Neuronal stem cell (in vitro differentiated cells): Measurements from ENCODE around the gene PRDX1.
A peak's percentile ranks its signal among the peaks of the same experiment; 100 is the strongest.

Experiments used
- DNase-seq: peaks from one replicate; pipeline ENCODE4 v3.0.0-alpha.2; 2013; ENCODE audit warnings: low spot score
- H2AFZ ChIP-seq: one replicate; pipeline ENCODE4 v1.6.1; 2013; ENCODE audit warnings: mild to moderate bottlenecking, low read length, inconsistent platforms
- H2AK5ac ChIP-seq: 2 replicates; pipeline ENCODE4 v1.6.1; 2013; ENCODE audit warnings: low read depth, mild to moderate bottlenecking, inconsistent platforms, low read length, moderate library complexity, mixed read lengths
- H2BK120ac ChIP-seq: 2 replicates; pipeline ENCODE4 v1.6.1; 2013; ENCODE audit warnings: low read depth, mild to moderate bottlenecking, inconsistent platforms, low read length, moderate library complexity, mixed read lengths
- H2BK12ac ChIP-seq: one replicate; pipeline ENCODE4 v1.6.1; 2013; ENCODE audit warnings: low read length, inconsistent platforms
- H2BK15ac ChIP-seq: 2 replicates; pipeline ENCODE4 v1.6.1; 2013; ENCODE audit warnings: mild to moderate bottlenecking, low read length, inconsistent platforms, mixed read lengths
- H2BK5ac ChIP-seq: one replicate; pipeline ENCODE4 v1.6.1; 2013; ENCODE audit warnings: inconsistent platforms, mild to moderate bottlenecking, low read length, moderate library complexity
- H3K14ac ChIP-seq: one replicate; pipeline ENCODE4 v1.6.1; 2013; ENCODE audit warnings: low read length, inconsistent platforms
- H3K18ac ChIP-seq: 2 replicates; pipeline ENCODE4 v1.6.1; 2013; ENCODE audit warnings: low read length, inconsistent platforms
- H3K23ac ChIP-seq: 2 replicates; pipeline ENCODE4 v1.6.1; 2013; ENCODE audit warnings: low read depth, mild to moderate bottlenecking, mixed read lengths, low read length, inconsistent platforms; ENCODE audit not compliant: poor library complexity
- H3K27ac ChIP-seq: replicated peaks from 3 replicates; pipeline ENCODE4 v1.5.1; 2013; ENCODE audit warnings: low read length, inconsistent platforms
- H3K27me3 ChIP-seq, 3 experiments: 2 replicates each; pipeline ENCODE4 v1.6.1; 2013; ENCODE audit warnings: low read length in 3 of 3, mild to moderate bottlenecking in 2 of 3, inconsistent platforms in 1 of 3, low read depth in 1 of 3, mixed read lengths in 1 of 3, moderate library complexity in 1 of 3; ENCODE audit not compliant: control insufficient read depth in 3 of 3, insufficient read depth in 3 of 3
- H3K36me3 ChIP-seq, 2 donors: replicated peaks in 1 of 2; 2 replicates each; pipeline ENCODE4 v1.6.1; 2013; ENCODE audit warnings: low read length in 2 of 2; ENCODE audit not compliant: control insufficient read depth in 2 of 2, insufficient read depth in 2 of 2
- H3K4ac ChIP-seq: 2 replicates; pipeline ENCODE4 v1.6.1; 2013; ENCODE audit warnings: inconsistent platforms, mild to moderate bottlenecking, low read length, moderate library complexity
- H3K4me1 ChIP-seq, 2 donors: 1 replicate in 1 of 2; 2 replicates in 1 of 2; pipeline ENCODE4 v1.6.1; 2013; ENCODE audit warnings: low read length in 2 of 2, low read depth in 1 of 2; ENCODE audit not compliant: control insufficient read depth in 2 of 2, insufficient read depth in 1 of 2
- H3K4me2 ChIP-seq: one replicate; pipeline ENCODE4 v1.6.1; 2013; ENCODE audit warnings: mild to moderate bottlenecking, low read length, inconsistent platforms; ENCODE audit not compliant: insufficient read depth, poor library complexity, severe bottlenecking
- H3K4me3 ChIP-seq, 2 donors: 2 replicates each; pipeline ENCODE4 v1.5.1; 2013; ENCODE audit warnings: low read length in 2 of 2, mild to moderate bottlenecking in 2 of 2, inconsistent platforms in 1 of 2, moderate library complexity in 1 of 2
- H3K79me1 ChIP-seq: one replicate; pipeline ENCODE4 v1.6.1; 2013; ENCODE audit warnings: low read depth, mild to moderate bottlenecking, inconsistent platforms, low read length, moderate library complexity
- H3K9ac ChIP-seq: one replicate; pipeline ENCODE4 v1.6.1; 2013; ENCODE audit warnings: mild to moderate bottlenecking, low read depth, low read length, inconsistent platforms; ENCODE audit not compliant: poor library complexity
- H3K9me3 ChIP-seq, 2 donors: replicated peaks in 1 of 2; 2 replicates each; pipeline versions ENCODE3 to v1.6.1; 2013; ENCODE audit warnings: low read length in 2 of 2, mild to moderate bottlenecking in 2 of 2, inconsistent platforms in 1 of 2, low read depth in 1 of 2, mixed read lengths in 1 of 2, moderate library complexity in 1 of 2; ENCODE audit not compliant: control insufficient read depth in 2 of 2, insufficient read depth in 1 of 2
- H4K8ac ChIP-seq: one replicate; pipeline ENCODE4 v1.6.1; 2013; ENCODE audit warnings: low read depth, mild to moderate bottlenecking, inconsistent platforms, low read length, moderate library complexity
- H4K91ac ChIP-seq: one replicate; pipeline ENCODE4 v1.6.1; 2013; ENCODE audit warnings: low read length, low read depth, mild to moderate bottlenecking, inconsistent platforms; ENCODE audit not compliant: poor library complexity
- WGBS, 2 donors: extraction: QIAGEN DNeasy Blood & Tissue Kit; methylation state at CpG; one replicate each; pipeline ENCODE4 v1.1.7; 2013; ENCODE audit warnings: missing lambda C conversion rate in 2 of 2, mixed read lengths in 1 of 2; ENCODE audit not compliant: insufficient read length in 2 of 2, insufficient replicate concordance in 1 of 2; ENCODE audit errors: extremely low coverage in 2 of 2; 5-methylcytosine and 5-hydroxymethylcytosine counted together

PRDX1 gene

DNA sequence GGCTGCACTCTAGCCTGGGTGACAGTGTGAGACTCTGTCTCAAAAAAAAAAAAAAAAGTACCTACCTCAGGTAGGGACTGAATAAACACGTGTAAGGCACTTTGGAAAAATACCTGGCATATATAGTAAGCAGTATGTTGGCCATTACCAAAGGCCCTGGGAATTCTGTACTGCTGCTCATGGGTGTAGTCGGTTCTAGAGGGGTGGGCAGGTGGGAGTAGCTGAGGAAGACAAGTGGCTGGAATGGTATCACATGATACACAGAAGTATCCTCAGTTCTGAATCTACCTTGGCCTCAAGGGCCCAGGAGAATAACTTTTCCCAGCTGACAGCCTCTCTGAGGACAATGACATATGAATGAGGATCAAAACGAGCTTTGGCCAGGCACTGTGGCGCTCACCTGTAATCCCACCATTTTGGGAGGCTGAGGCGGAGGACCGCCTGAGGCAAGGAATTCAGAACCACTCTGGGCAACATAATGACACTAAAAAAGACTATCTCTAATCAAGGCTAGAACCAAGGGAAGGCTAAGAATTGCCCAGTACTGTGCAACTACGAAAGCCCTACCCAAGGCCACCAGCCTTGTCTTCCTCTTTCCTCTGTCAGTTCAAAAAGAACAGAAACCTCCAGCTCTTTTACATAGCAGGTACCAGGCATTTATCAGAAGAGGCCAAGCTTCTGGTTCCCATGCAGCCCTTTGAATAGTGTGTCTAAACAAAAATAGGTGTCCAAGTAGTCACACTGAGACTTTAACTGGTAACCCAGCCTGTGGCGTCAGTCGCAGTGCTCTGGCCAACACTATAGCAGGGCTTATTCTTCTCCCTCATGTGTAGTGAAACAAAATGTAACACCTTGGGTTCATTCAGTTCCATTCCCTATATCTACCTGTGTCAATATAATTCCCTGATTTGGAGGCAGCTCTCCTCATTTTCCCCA, 11.4 kb downstream of the PRDX1 start:
- no peak overlapping the region for H3K4me3 ChIP-seq
- no peak overlapping the region for H3K4ac ChIP-seq
- H3K18ac ChIP-seq = no peak overlapping the region
- no peak overlapping the region for H2AFZ ChIP-seq
- H3K27me3 ChIP-seq = no peaks in the 10 kb centered on the region
- H3K9me3 ChIP-seq = no peaks in the 10 kb centered on the region
- no peak overlapping the region for H2BK12ac ChIP-seq
- WGBS, 2 donors = no CpG with 5 or more reads among the region's 9 CpGs
- no peak overlapping the region for H2BK5ac ChIP-seq
- no peak overlapping the region for H2AK5ac ChIP-seq
- no peak overlapping the region for H4K8ac ChIP-seq
- H3K27ac ChIP-seq = no peak overlapping the region
- no peaks in the 10 kb centered on the region for H3K4me1 ChIP-seq
- no peak overlapping the region for H4K91ac ChIP-seq
- H3K36me3 ChIP-seq = peaks cover 47 to 78% of the 10 kb centered on the region in 2 donors
- no peak overlapping the region for H3K23ac ChIP-seq
- DNase-seq = no peak
- H3K4me2 ChIP-seq = no peak overlapping the region
- no peak overlapping the region for H2BK15ac ChIP-seq
- H3K14ac ChIP-seq = no peak overlapping the region
- no peak overlapping the region for H2BK120ac ChIP-seq
- no peaks in the 10 kb centered on the region for H3K79me1 ChIP-seq
- H3K9ac ChIP-seq = no peak overlapping the region

DNA sequence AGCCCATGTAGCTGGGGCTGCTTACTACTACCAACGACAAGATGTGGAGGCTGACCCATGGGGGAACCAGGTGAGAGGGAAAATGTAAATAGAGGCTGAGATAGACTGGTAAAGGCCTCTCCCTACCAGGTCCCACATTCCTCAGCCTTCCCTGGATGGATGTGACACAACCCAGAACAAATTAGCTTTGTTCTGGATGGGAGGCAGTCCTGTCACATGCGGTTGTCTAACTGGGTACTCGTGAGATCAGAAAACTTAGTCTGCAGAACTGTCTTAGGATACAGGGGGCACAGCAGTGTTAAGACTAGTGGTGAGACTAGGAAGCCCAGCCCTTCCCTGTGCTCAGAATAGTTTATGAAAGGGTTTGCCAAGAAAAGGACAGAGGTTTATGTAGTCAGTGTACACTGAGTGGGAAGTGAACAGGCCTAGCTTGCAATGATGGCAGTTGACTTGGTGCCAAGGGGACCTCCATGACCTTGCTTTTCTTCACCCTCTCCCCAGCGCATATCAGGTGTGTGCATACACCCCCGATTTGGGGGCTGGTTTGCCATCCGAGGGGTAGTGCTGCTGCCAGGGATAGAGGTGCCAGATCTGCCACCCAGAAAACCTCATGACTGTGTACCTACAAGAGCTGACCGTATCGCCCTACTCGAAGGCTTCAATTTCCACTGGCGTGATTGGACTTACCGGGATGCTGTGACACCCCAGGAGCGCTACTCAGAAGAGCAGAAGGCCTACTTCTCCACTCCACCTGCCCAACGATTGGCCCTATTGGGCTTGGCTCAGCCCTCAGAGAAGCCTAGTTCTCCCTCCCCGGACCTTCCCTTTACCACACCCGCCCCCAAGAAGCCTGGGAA, 13.2 kb downstream of the PRDX1 start:
- no peak overlapping the region for H3K18ac ChIP-seq
- H2BK5ac ChIP-seq = no peak overlapping the region
- no peak overlapping the region for H3K4me2 ChIP-seq
- H3K36me3 ChIP-seq = peaks cover 33 to 66% of the 10 kb centered on the region in 2 donors
- no peaks in the 10 kb centered on the region for H3K27me3 ChIP-seq
- DNase-seq = no peak
- no peak overlapping the region for H3K9ac ChIP-seq
- H2BK120ac ChIP-seq = no peak overlapping the region
- no peak overlapping the region for H2AFZ ChIP-seq
- no peak overlapping the region for H3K4ac ChIP-seq
- no peak overlapping the region for H2BK15ac ChIP-seq
- H3K27ac ChIP-seq = no peak overlapping the region
- H4K8ac ChIP-seq = no peak overlapping the region
- no CpG with 5 or more reads among the region's 15 CpGs for WGBS, 2 donors
- H3K23ac ChIP-seq = no peak overlapping the region
- no peak overlapping the region for H2AK5ac ChIP-seq
- H3K79me1 ChIP-seq = no peaks in the 10 kb centered on the region
- no peaks in the 10 kb centered on the region for H3K4me1 ChIP-seq
- no peak overlapping the region for H4K91ac ChIP-seq
- H3K4me3 ChIP-seq = no peak overlapping the region
- no peak overlapping the region for H3K14ac ChIP-seq
- no peaks in the 10 kb centered on the region for H3K9me3 ChIP-seq
- no peak overlapping the region for H2BK12ac ChIP-seq

- Histone ChIP-seq H3K27ac (no peak overlapping the region), H2BK120ac (no peak overlapping the region), H2BK15ac (no peak overlapping the region), H2AK5ac (no peak overlapping the region), H3K4ac (no peak overlapping the region), H3K18ac (no peak overlapping the region), H3K4me3 (no peak overlapping the region), H3K79me1 (no peaks in the 10 kb centered on the region), H3K23ac (no peak overlapping the region), H3K27me3 (no peaks in the 10 kb centered on the region), H3K9ac (no peak overlapping the region), H3K4me1 (no peaks in the 10 kb centered on the region), H2BK5ac (no peak overlapping the region), H3K36me3 (peaks cover 32 to 60% of the 10 kb centered on the region in 2 donors), H2AFZ (no peak overlapping the region), H3K14ac (no peak overlapping the region), H4K91ac (no peak overlapping the region), H3K9me3 (no peaks in the 10 kb centered on the region), H3K4me2 (no peak overlapping the region), H2BK12ac (no peak overlapping the region), H4K8ac (no peak overlapping the region)
- no CpG with 5 or more reads among the region's 4 CpGs for WGBS, 2 donors
- no peak for DNase-seq
Observed at GRCh38 chr1:45507893-45508292, 13.8 kb downstream of the PRDX1 start.

DNA sequence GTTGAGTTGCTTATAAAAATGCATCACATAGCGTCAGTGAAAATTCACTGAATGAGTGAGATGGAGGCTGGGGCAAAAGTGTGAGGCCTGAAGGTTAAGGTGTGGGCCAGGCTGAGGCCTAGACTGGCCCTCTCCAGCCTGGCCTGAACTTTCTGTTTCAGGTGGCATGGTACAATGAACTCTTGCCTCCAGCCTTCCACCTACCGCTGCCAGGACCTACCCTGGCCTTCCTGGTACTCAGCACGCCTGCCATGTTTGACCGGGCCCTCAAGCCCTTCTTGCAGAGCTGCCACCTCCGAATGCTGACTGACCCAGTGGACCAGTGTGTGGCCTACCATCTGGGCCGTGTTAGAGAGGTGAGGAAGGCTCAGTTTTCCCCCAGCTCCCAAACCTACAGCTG, 14.5 kb downstream of the PRDX1 start:
- Histone ChIP-seq H4K91ac (no peak overlapping the region), H2AFZ (no peak overlapping the region), H3K9me3 (no peaks in the 10 kb centered on the region), H3K14ac (no peak overlapping the region), H2BK15ac (no peak overlapping the region), H3K27me3 (no peaks in the 10 kb centered on the region), H2BK12ac (no peak overlapping the region), H3K4me1 (no peaks in the 10 kb centered on the region), H2BK5ac (no peak overlapping the region), H3K4me3 (no peak overlapping the region), H3K79me1 (no peaks in the 10 kb centered on the region), H3K4ac (no peak overlapping the region), H3K4me2 (no peak overlapping the region), H3K27ac (no peak overlapping the region), H3K18ac (no peak overlapping the region), H3K23ac (peak overlapping the region; percentile 36), H3K9ac (no peak overlapping the region), H2BK120ac (no peak overlapping the region), H2AK5ac (no peak overlapping the region), H3K36me3 (peaks cover 27 to 54% of the 10 kb centered on the region in 2 donors), H4K8ac (no peak overlapping the region)
- WGBS, 2 donors = no CpG with 5 or more reads among the region's 6 CpGs
- DNase-seq = no peak
